ENCODE data around the gene CAPN15.

DNA sequence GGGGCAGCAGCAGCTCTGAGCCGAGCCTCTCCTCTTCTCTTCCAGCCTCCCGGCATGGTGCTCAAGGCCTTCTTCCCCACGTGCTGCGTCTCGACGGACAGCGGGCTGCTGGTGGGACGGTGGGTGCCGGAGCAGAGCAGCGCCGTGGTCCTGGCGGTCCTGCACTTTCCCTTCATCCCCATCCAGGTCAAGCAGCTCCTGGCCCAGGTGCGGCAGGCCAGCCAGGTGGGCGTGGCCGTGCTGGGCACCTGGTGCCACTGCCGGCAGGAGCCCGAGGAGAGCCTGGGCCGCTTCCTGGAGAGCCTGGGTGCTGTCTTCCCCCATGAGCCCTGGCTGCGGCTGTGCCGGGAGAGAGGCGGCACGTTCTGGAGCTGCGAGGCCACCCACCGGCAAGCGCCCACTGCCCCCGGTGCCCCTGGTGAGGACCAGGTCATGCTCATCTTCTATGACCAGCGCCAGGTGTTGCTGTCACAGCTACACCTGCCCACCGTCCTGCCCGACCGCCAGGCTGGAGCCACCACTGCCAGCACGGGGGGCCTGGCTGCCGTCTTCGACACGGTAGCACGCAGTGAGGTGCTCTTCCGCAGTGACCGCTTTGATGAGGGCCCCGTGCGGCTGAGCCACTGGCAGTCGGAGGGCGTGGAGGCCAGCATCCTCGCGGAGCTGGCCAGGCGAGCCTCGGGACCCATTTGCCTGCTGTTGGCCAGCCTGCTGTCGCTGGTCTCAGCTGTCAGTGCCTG lies 46.7 kb downstream of the CAPN15 start:
- TF ChIP-seq, protein P1, sequence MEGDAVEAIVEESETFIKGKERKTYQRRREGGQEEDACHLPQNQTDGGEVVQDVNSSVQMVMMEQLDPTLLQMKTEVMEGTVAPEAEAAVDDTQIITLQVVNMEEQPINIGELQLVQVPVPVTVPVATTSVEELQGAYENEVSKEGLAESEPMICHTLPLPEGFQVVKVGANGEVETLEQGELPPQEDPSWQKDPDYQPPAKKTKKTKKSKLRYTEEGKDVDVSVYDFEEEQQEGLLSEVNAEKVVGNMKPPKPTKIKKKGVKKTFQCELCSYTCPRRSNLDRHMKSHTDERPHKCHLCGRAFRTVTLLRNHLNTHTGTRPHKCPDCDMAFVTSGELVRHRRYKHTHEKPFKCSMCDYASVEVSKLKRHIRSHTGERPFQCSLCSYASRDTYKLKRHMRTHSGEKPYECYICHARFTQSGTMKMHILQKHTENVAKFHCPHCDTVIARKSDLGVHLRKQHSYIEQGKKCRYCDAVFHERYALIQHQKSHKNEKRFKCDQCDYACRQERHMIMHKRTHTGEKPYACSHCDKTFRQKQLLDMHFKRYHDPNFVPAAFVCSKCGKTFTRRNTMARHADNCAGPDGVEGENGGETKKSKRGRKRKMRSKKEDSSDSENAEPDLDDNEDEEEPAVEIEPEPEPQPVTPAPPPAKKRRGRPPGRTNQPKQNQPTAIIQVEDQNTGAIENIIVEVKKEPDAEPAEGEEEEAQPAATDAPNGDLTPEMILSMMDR (IDR thresholded peaks at IDR 0.05) = no peak
- no peak for TF ChIP-seq POLR2A (IDR thresholded peaks at IDR 0.05)

All from heart left ventricle (tissue), 13 donors.